HEK293 (cell line): ENCODE data around the gene GNAS.

Source experiments
- CTCF ChIA-PET: fragments of 350-600 bp; formaldehyde crosslinking; extraction: SDS; loops from one replicate; lab custom pipeline; 2021; ENCODE audit warnings: antibody characterized with exemption; lab: Yijun Ruan, JAX
- POLR2A ChIA-PET: fragments of 300-600 bp; formaldehyde crosslinking; extraction: SDS; loops from one replicate; lab custom pipeline; 2020; ENCODE audit warnings: antibody characterized with exemption, inconsistent platforms; lab: Yijun Ruan, JAX
- H3K27ac ChIP-seq: fragments of 200-500 bp; sonication (Bioruptor generic); 2 replicates; pipeline ENCODE4 v1.5.1; 2014; ENCODE audit warnings: low read depth, low read length, control low read depth, inconsistent platforms; ENCODE audit errors: extremely low read depth
- H3K36me3 ChIP-seq, 2 experiments: fragments of 200-500 bp in 1 of 2; sonication (Bioruptor generic) in 1 of 2; 1 replicate in 1 of 2; 2 replicates in 1 of 2; pipeline ENCODE4 v1.5.1; 2014 to 2017; ENCODE audit warnings: inconsistent platforms in 2 of 2, low read length in 2 of 2; ENCODE audit not compliant: control insufficient read depth in 2 of 2, insufficient read depth in 1 of 2
- H3K4me1 ChIP-seq: fragments of 200-500 bp; sonication (Bioruptor generic); 2 replicates; pipeline ENCODE4 v1.5.1; 2014; ENCODE audit warnings: mild to moderate bottlenecking, low read length, inconsistent platforms; ENCODE audit not compliant: control insufficient read depth, insufficient read depth
- H3K4me3 ChIP-seq: 2 replicates; pipeline ENCODE4 v1.5.1; 2011; ENCODE audit warnings: low read depth, mild to moderate bottlenecking, control low read depth, low read length, moderate library complexity
- H3K9me3 ChIP-seq: fragments of 200-500 bp; sonication (Bioruptor generic); 2 replicates; pipeline ENCODE4 v1.5.1; 2014; ENCODE audit warnings: low read depth, low read length, inconsistent platforms; ENCODE audit not compliant: control insufficient read depth, insufficient read depth
- CTCF ChIP-seq: fragments of 450-650 bp; formaldehyde crosslinking; IDR thresholded peaks from 2 replicates; pipeline ENCODE4 v1.5.1; 2016; ENCODE audit warnings: missing biosample characterization, missing genetic modification characterization
- GLIS1 ChIP-seq: fragments of 450-650 bp; formaldehyde crosslinking; IDR thresholded peaks from 2 replicates; pipeline ENCODE4 v1.5.1; 2016; ENCODE audit warnings: missing biosample characterization, missing genetic modification characterization
- KLF17 ChIP-seq: fragments of 450-650 bp; formaldehyde crosslinking; IDR thresholded peaks from 2 replicates; pipeline ENCODE4 v1.5.1; 2016; ENCODE audit warnings: missing biosample characterization, missing genetic modification characterization
- KLF8 ChIP-seq: fragments of 450-650 bp; formaldehyde crosslinking; IDR thresholded peaks from 2 replicates; pipeline ENCODE4 v1.5.1; 2016; ENCODE audit warnings: missing biosample characterization, missing genetic modification characterization
- SCRT2 ChIP-seq: fragments of 450-650 bp; formaldehyde crosslinking; IDR thresholded peaks from 2 replicates; pipeline ENCODE4 v1.5.1; 2016; ENCODE audit warnings: missing biosample characterization, missing genetic modification characterization
- SP7 ChIP-seq: fragments of 450-650 bp; formaldehyde crosslinking; IDR thresholded peaks from 2 replicates; pipeline ENCODE4 v1.5.1; 2016; ENCODE audit warnings: missing biosample characterization, missing genetic modification characterization
- ZBTB8A ChIP-seq: fragments of 450-650 bp; formaldehyde crosslinking; IDR thresholded peaks from 2 replicates; pipeline ENCODE4 v1.5.1; 2016; ENCODE audit warnings: missing biosample characterization, missing genetic modification characterization
- ZNF169 ChIP-seq: fragments of 450-650 bp; formaldehyde crosslinking; IDR thresholded peaks from 2 replicates; pipeline ENCODE4 v1.5.1; 2016; ENCODE audit warnings: missing biosample characterization, missing genetic modification characterization
- ZNF248 ChIP-seq: fragments of 450-650 bp; formaldehyde crosslinking; IDR thresholded peaks from 2 replicates; pipeline ENCODE4 v1.5.1; 2017; ENCODE audit warnings: missing biosample characterization, missing genetic modification characterization
- ZNF311 ChIP-seq: fragments of 450-650 bp; formaldehyde crosslinking; IDR thresholded peaks from 2 replicates; pipeline ENCODE4 v1.5.1; 2017; ENCODE audit warnings: missing biosample characterization, missing genetic modification characterization, borderline replicate concordance
- ZNF335 ChIP-seq: fragments of 450-650 bp; formaldehyde crosslinking; conservative IDR thresholded peaks from 2 replicates; pipeline ENCODE4 v1.5.1; 2016; ENCODE audit warnings: missing biosample characterization, missing genetic modification characterization
- ZNF341 ChIP-seq: fragments of 450-650 bp; formaldehyde crosslinking; IDR thresholded peaks from 2 replicates; pipeline ENCODE4; 2016; ENCODE audit warnings: low read depth, missing biosample characterization, missing genetic modification characterization
- ZNF544 ChIP-seq: fragments of 450-650 bp; formaldehyde crosslinking; IDR thresholded peaks from 2 replicates; pipeline ENCODE4 v1.5.0; 2017; ENCODE audit warnings: missing biosample characterization, missing genetic modification characterization
- ZNF596 ChIP-seq: fragments of 450-650 bp; IDR thresholded peaks from 2 replicates; pipeline ENCODE4 v1.5.0; 2018; ENCODE audit warnings: missing biosample characterization, mild to moderate bottlenecking, missing genetic modification characterization, moderate library complexity
- ZNF610 ChIP-seq: fragments of 450-650 bp; formaldehyde crosslinking; IDR thresholded peaks from 2 replicates; pipeline ENCODE4 v1.5.1; 2016; ENCODE audit warnings: missing biosample characterization, missing genetic modification characterization, borderline replicate concordance
- ZNF768 ChIP-seq: fragments of 450-650 bp; formaldehyde crosslinking; IDR thresholded peaks from 2 replicates; pipeline ENCODE4 v1.5.1; 2018; ENCODE audit warnings: missing biosample characterization, mild to moderate bottlenecking, missing genetic modification characterization
- TF ChIP-seq, protein P1 (sequence below): fragments of 450-650 bp; IDR thresholded peaks from 2 replicates; pipeline ENCODE4 v1.5.1; 2018; ENCODE audit warnings: missing biosample characterization, missing genetic modification characterization
- TF ChIP-seq, protein P2 (sequence below): fragments of 450-650 bp; formaldehyde crosslinking; IDR thresholded peaks from 2 replicates; pipeline ENCODE4 v1.5.1; 2016; ENCODE audit warnings: missing biosample characterization, missing genetic modification characterization
- TF ChIP-seq, protein P3 (sequence below): fragments of 450-650 bp; formaldehyde crosslinking; IDR thresholded peaks from 2 replicates; pipeline ENCODE4 v1.5.1; 2016; ENCODE audit warnings: missing biosample characterization, missing genetic modification characterization, borderline replicate concordance

The GNAS gene

GRCh38 chr20:58889334-58889760, 36.8 kb downstream of the GNAS start:
- Histone ChIP-seq H3K36me3 (no peaks in the 10 kb centered on the region), H3K4me3 (peak overlapping the region; percentile 86), H3K4me1 (peaks cover 9% of the 10 kb centered on the region), H3K27ac (peak overlapping the region; percentile 97), H3K9me3 (no peaks in the 10 kb centered on the region)
- TF ChIP-seq SCRT2 (tag by site-specific recombination), result no peak
- peak; percentile 6; the same call in 1 of the 2 replicates for TF ChIP-seq ZBTB8A
- ChIA-PET CTCF (no interaction called here), POLR2A (interaction anchor here (1.0 to 2.0 kb wide), 6 partner anchors 9 to 238 kb away, joined by 3 to 12 read pairs (median 6); partner anchors contain the start of genes ATP5F1E and STX16)

GRCh38 chr20:58889798-58890517, 37.4 kb downstream of the GNAS start:
- TF ChIP-seq ZNF248 (tag by site-specific recombination), result no peak
- TF ChIP-seq, protein P1, sequence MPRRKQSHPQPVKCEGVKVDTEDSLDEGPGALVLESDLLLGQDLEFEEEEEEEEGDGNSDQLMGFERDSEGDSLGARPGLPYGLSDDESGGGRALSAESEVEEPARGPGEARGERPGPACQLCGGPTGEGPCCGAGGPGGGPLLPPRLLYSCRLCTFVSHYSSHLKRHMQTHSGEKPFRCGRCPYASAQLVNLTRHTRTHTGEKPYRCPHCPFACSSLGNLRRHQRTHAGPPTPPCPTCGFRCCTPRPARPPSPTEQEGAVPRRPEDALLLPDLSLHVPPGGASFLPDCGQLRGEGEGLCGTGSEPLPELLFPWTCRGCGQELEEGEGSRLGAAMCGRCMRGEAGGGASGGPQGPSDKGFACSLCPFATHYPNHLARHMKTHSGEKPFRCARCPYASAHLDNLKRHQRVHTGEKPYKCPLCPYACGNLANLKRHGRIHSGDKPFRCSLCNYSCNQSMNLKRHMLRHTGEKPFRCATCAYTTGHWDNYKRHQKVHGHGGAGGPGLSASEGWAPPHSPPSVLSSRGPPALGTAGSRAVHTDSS (tag by site-specific recombination), result peak; percentile 76
- H3K9me3 ChIP-seq, result no peaks in the 10 kb centered on the region
- ChIA-PET POLR2A (interaction anchor here (1.7 to 2.0 kb wide), 3 partner anchors 18 to 239 kb away, joined by 6 to 12 read pairs (median 10); partner anchors contain the start of genes ATP5F1E and STX16), CTCF (no interaction called here)
- H3K4me1 ChIP-seq, result peaks cover 11% of the 10 kb centered on the region
- peak overlapping the region; percentile 97 for H3K27ac ChIP-seq
- H3K36me3 ChIP-seq, result no peaks in the 10 kb centered on the region
- peak overlapping the region; percentile 86 for H3K4me3 ChIP-seq

- peak overlapping the region; percentile 97 for H3K27ac ChIP-seq
- H3K4me1 ChIP-seq, result peaks cover 16% of the 10 kb centered on the region
- peaks cover 0 to 5% of the 10 kb centered on the region in 2 experiments; a peak in 1 of 3 replicates for H3K36me3 ChIP-seq
- ChIA-PET CTCF (no interaction called here), POLR2A (interaction anchor here (1.0 to 2.0 kb wide), 4 partner anchors 17 to 141 kb away, joined by 5 to 12 read pairs (median 6); partner anchors contain the start of gene ATP5F1E)
- H3K9me3 ChIP-seq, result no peaks in the 10 kb centered on the region
- peak overlapping the region; percentile 86 for H3K4me3 ChIP-seq
- TF ChIP-seq ZNF311 (tag by site-specific recombination) (no peak), ZNF610 (tag by site-specific recombination) (no peak), KLF8 (tag by site-specific recombination) (peak; percentile 59; the same call in 1 of the 2 replicates), ZNF341 (no peak), GLIS1 (tag by site-specific recombination) (peak; percentile 43; the same call in 1 of the 2 replicates), ZNF596 (tag by site-specific recombination) (peak; percentile 57; the same call in 1 of the 2 replicates), CTCF (no peak), ZNF169 (tag by site-specific recombination) (no peak), ZNF335 (tag by site-specific recombination) (no peak), SP7 (tag by site-specific recombination) (0 out of 2 replicates have a peak, but pooled peaks have one; percentile 31), KLF17 (tag by site-specific recombination) (no peak), ZNF768 (tag by site-specific recombination) (no peak), ZNF544 (tag by site-specific recombination) (no peak)
- TF ChIP-seq, protein P2, sequence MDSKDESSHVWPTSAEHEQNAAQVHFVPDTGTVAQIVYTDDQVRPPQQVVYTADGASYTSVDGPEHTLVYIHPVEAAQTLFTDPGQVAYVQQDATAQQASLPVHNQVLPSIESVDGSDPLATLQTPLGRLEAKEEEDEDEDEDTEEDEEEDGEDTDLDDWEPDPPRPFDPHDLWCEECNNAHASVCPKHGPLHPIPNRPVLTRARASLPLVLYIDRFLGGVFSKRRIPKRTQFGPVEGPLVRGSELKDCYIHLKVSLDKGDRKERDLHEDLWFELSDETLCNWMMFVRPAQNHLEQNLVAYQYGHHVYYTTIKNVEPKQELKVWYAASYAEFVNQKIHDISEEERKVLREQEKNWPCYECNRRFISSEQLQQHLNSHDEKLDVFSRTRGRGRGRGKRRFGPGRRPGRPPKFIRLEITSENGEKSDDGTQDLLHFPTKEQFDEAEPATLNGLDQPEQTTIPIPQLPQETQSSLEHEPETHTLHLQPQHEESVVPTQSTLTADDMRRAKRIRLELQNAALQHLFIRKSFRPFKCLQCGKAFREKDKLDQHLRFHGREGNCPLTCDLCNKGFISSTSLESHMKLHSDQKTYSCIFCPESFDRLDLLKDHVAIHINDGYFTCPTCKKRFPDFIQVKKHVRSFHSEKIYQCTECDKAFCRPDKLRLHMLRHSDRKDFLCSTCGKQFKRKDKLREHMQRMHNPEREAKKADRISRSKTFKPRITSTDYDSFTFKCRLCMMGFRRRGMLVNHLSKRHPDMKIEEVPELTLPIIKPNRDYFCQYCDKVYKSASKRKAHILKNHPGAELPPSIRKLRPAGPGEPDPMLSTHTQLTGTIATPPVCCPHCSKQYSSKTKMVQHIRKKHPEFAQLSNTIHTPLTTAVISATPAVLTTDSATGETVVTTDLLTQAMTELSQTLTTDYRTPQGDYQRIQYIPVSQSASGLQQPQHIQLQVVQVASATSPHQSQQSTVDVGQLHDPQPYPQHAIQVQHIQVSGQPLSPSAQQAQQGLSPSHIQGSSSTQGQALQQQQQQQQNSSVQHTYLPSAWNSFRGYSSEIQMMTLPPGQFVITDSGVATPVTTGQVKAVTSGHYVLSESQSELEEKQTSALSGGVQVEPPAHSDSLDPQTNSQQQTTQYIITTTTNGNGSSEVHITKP, result peak; percentile 82
- TF ChIP-seq, protein P3, sequence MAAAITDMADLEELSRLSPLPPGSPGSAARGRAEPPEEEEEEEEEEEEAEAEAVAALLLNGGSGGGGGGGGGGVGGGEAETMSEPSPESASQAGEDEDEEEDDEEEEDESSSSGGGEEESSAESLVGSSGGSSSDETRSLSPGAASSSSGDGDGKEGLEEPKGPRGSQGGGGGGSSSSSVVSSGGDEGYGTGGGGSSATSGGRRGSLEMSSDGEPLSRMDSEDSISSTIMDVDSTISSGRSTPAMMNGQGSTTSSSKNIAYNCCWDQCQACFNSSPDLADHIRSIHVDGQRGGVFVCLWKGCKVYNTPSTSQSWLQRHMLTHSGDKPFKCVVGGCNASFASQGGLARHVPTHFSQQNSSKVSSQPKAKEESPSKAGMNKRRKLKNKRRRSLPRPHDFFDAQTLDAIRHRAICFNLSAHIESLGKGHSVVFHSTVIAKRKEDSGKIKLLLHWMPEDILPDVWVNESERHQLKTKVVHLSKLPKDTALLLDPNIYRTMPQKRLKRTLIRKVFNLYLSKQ (tag by site-specific recombination), result no peak
These were observed 38.1 kb downstream of the GNAS start for GRCh38 chr20:58890518-58891085.
